GM10248 (cell line): Measurements from ENCODE around the gene BCL2L12.

Experiments
- CTCF ChIA-PET: fragments of 300-600 bp; sonication (Branson Sonifier 250); formaldehyde crosslinking; extraction: SDS; loops from one replicate; lab custom pipeline; 2021; ENCODE audit warnings: antibody characterized with exemption; lab: Yijun Ruan, JAX
- POLR2A ChIA-PET: fragments of 350-650 bp; sonication (Branson Sonifier 250); formaldehyde crosslinking; extraction: SDS; loops from one replicate; lab custom pipeline; 2020; ENCODE audit warnings: antibody characterized with exemption; lab: Yijun Ruan, JAX
- DNase-seq: peaks from one replicate; pipeline ENCODE4 v3.0.0; 2012; ENCODE audit errors: extremely low spot score
- TF ChIP-seq, protein P1 (sequence below): IDR thresholded peaks from 2 replicates; pipeline ENCODE4 v1.5.1; 2012; ENCODE audit warnings: mild to moderate bottlenecking, low read depth; ENCODE audit errors: extremely low read depth, missing control alignments, control extremely low read depth

BCL2L12 gene

DNA sequence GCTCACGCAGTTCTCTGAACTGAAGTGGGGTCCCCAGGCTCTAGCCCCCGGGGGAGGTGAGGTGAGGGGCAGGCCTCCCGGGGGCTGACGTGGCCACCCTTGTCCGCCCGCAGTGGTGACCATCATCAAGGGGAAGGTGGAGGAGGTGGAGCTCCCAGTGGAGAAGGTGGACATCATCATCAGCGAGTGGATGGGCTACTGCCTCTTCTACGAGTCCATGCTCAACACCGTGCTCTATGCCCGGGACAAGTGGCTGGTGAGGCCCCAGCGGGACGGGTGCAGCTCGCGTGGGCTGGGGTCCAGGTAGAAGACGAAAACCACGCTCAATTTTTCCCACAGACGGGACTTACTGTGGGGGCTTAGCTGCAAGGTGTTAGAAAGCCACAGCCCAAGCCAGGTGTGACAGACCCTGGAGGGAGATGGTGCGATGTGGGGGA, 18.1 kb downstream of the BCL2L12 start:
- ChIA-PET POLR2A (no interaction called here), CTCF (interaction anchor here (0.6 to 2.0 kb wide), 7 partner anchors 8 to 181 kb away, joined by 3 to 6 read pairs (median 4); no protein-coding TSS in a partner anchor)
- TF ChIP-seq, protein P1, sequence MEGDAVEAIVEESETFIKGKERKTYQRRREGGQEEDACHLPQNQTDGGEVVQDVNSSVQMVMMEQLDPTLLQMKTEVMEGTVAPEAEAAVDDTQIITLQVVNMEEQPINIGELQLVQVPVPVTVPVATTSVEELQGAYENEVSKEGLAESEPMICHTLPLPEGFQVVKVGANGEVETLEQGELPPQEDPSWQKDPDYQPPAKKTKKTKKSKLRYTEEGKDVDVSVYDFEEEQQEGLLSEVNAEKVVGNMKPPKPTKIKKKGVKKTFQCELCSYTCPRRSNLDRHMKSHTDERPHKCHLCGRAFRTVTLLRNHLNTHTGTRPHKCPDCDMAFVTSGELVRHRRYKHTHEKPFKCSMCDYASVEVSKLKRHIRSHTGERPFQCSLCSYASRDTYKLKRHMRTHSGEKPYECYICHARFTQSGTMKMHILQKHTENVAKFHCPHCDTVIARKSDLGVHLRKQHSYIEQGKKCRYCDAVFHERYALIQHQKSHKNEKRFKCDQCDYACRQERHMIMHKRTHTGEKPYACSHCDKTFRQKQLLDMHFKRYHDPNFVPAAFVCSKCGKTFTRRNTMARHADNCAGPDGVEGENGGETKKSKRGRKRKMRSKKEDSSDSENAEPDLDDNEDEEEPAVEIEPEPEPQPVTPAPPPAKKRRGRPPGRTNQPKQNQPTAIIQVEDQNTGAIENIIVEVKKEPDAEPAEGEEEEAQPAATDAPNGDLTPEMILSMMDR, result no peak
- DNase-seq, result no peak

DNA sequence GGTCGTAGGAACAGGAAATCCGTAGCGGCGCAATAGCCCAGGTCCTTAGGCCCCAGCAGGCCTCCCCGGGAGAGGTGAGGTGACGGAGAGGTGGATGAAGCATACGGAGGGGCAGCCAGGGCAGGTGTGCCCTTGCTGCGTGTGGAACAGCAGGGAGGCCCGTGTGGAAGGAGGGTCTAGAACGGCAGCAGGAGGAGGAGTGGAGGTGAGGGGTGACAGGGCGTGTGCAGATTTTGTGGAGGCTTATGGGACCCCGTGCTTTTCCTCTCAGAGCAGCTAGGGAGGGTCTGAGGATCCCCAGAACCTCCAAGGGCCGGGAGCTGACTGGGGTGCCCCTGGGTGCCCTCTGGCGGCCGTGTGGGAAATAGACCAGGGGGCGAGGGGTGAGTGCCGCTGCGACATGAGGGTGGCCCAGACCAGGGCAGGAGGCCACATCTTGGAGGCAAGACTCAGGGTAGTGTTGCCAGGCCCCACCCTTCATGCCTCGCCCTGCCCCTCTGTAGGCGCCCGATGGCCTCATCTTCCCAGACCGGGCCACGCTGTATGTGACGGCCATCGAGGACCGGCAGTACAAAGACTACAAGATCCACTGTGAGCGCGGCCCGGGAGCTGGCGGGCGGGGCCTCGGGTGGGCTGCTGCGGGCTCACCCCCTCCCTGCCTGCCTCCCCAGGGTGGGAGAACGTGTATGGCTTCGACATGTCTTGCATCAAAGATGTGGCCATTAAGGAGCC, 18.7 kb downstream of the BCL2L12 start:
- POLR2A ChIA-PET, result no interaction called here
- peak; percentile 52 for DNase-seq
- TF ChIP-seq, protein P1, result peak; percentile 51
- CTCF ChIA-PET, result interaction anchor here (0.6 to 2.0 kb wide), 7 partner anchors 9 to 182 kb away, joined by 3 to 6 read pairs (median 4); no protein-coding TSS in a partner anchor

DNA sequence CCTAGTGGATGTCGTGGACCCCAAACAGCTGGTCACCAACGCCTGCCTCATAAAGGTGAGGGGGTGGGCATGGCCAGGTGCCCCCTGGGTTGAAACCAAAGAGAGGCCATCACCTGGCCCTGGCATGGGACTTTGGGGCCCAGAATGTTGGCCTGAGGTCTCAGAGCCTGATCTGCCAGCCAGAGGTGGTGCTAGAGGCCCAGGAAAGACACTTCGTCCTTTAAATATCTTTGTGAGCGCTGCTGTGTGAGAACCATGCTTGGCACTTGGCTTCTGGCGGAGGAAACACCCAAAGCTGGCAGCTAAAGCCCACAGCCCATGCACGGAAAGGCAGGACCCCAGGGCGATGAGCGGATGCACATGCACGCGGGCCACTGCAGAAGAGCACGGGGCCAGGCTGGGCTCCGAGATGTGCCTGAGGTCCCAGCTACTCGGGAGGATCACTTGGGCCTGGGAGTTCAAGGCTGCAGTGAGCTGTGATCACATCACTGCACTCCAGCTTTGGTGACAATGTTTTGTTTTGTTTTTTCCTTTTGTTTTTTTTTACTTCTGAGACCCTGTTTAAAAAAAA, 19.3 kb downstream of the BCL2L12 start:
- DNase-seq, result no peak
- TF ChIP-seq, protein P1, result no peak
- POLR2A ChIA-PET, result interaction anchor here (0.6 kb wide), 1 partner anchor 10 kb away, joined by 4 read pairs; no protein-coding TSS in a partner anchor
- CTCF ChIA-PET, result interaction anchor here (1.0 to 2.0 kb wide), 7 partner anchors 9 to 182 kb away, joined by 3 to 6 read pairs (median 4); no protein-coding TSS in a partner anchor

DNA sequence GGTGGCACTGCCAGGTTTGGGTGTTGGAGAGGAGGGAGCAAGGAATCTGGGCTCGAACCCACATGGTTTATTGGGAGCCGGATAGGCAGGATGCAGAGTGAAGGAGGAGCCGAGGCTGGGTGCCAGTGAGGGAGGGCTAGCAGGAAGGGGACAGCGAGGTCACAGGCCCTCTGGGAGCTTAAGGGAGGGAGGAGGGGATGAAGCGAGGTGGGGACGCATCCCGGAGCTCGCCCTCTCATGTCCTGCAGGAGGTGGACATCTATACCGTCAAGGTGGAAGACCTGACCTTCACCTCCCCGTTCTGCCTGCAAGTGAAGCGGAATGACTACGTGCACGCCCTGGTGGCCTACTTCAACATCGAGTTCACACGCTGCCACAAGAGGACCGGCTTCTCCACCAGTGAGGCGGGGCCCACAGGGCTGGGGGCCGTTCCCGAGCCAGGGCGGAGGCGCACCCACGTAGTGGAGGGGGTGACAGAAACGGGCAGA, 20.2 kb downstream of the BCL2L12 start:
- POLR2A ChIA-PET, result interaction anchor here (0.6 kb wide), 1 partner anchor 11 kb away, joined by 4 read pairs; no protein-coding TSS in a partner anchor
- no peak for DNase-seq
- TF ChIP-seq, protein P1, result no peak
- CTCF ChIA-PET, result interaction anchor here (1.4 to 1.9 kb wide), 3 partner anchors 13 to 116 kb away, joined by 3 to 5 read pairs (median 4); no protein-coding TSS in a partner anchor

DNA sequence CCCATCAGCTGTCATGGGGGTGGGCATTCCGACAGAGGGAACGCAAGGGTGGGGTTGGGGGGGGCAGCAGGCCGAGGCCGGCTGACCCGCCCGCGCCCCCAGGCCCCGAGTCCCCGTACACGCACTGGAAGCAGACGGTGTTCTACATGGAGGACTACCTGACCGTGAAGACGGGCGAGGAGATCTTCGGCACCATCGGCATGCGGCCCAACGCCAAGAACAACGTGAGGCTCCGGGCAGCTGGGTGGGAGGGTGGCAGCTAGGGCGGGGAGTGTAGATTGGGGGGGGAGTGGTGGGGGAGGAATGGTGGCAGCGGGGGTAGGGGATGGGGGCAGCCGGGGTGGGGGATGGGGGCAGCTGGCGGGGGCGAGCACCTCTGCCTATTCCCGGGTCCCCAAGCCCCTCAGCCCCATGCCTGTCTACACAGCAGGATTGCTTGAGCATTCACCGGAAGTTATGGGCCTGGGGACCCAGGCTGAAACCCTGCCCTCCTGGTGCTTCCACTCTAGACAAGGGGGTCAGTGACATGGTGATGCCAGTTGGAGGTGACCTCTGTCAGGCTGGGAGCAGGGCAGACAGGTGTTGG, 20.9 kb downstream of the BCL2L12 start:
- TF ChIP-seq, protein P1, result no peak
- ChIA-PET POLR2A (interaction anchor here (0.7 kb wide), 1 partner anchor 162 kb away, joined by 3 read pairs; no protein-coding TSS in a partner anchor), CTCF (interaction anchor here (1.4 to 1.8 kb wide), 2 partner anchors 101 to 117 kb away, joined by 3 to 5 read pairs; no protein-coding TSS in a partner anchor)
- no peak for DNase-seq

DNA sequence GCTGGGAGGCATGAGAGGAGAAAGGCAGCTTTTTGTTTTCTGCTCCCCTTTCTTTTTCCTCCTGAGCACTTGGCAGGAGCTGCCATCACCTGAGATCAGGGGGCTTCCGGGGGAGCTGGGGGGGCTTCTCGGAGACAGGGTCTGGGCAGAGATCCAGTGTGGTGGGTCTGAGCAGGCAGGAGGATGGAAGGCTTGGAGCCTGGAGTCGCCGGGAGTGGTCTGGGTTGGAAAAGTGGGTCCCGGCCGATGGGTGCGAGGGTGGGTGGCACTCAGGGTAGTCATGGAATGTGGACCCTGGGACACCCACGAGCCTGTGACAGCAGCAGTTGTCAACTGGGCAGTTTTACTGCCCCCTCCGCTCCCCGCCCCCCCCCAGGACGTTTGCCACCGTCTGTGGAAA, 21.4 kb downstream of the BCL2L12 start:
- CTCF ChIA-PET, result interaction anchor here (1.8 kb wide), 1 partner anchor 117 kb away, joined by 5 read pairs; no protein-coding TSS in a partner anchor
- DNase-seq, result no peak
- TF ChIP-seq, protein P1, result no peak
- POLR2A ChIA-PET, result interaction anchor here (0.7 kb wide), 1 partner anchor 161 kb away, joined by 3 read pairs; no protein-coding TSS in a partner anchor
